ENCODE results near the gene DNAH11.

DNA sequence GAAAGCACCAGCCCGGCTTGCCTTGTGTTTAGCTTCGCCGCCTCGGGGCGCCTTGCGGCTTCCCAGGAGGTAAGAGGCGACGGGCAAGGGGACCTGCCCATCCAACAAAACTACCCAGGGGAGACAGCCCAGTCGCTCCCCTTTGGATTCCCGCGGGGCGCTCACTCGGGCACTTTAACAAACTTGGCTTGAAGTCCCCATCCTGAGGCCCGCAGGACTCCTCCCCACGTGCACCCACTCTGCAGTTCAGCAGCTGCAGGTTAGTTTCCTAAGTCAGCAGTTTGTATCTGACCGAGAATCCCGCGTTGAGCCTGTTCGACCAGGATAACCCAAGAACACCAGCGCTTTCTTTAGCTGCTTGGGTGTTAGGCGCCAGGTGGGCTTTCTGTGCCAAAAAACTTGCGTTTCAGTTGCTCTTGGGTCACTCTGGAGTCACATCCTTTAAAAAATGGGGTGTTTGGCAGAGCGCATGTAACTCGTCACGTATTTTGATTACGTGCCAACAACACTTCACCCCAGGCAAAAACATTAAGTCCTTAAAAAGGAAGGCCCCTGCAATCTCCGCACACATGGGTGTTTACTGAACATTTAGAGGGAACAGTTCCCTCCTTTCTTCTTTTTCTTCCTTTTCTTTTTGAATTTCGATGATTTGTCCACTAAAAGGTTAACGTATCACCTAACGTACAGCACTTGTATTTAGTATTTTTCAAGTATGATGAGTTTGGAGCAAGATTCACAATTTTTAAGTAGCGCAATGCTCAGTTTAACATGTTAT lies 876 bp downstream of the DNAH11 start:
- no peak for TF ChIP-seq EZH2 (IDR thresholded peaks at IDR 0.05; ENCODE audit: borderline replicate concordance, low read depth, low read length)
- TF ChIP-seq CBX3 (IDR thresholded peaks at IDR 0.05; ENCODE audit: borderline replicate concordance in 1 of 2, low read length in 2 of 2): no peak
- TF ChIP-seq, protein P1, sequence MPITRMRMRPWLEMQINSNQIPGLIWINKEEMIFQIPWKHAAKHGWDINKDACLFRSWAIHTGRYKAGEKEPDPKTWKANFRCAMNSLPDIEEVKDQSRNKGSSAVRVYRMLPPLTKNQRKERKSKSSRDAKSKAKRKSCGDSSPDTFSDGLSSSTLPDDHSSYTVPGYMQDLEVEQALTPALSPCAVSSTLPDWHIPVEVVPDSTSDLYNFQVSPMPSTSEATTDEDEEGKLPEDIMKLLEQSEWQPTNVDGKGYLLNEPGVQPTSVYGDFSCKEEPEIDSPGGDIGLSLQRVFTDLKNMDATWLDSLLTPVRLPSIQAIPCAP (CRISPR knock-in tag; IDR thresholded peaks at IDR 0.05; ENCODE audit: borderline replicate concordance): no peak
- TF ChIP-seq TAF1 (IDR thresholded peaks at IDR 0.05; ENCODE audit: control insufficient read depth, extremely low read depth, insufficient read depth, low read length, severe bottlenecking): no peak
- TF ChIP-seq, protein P2, sequence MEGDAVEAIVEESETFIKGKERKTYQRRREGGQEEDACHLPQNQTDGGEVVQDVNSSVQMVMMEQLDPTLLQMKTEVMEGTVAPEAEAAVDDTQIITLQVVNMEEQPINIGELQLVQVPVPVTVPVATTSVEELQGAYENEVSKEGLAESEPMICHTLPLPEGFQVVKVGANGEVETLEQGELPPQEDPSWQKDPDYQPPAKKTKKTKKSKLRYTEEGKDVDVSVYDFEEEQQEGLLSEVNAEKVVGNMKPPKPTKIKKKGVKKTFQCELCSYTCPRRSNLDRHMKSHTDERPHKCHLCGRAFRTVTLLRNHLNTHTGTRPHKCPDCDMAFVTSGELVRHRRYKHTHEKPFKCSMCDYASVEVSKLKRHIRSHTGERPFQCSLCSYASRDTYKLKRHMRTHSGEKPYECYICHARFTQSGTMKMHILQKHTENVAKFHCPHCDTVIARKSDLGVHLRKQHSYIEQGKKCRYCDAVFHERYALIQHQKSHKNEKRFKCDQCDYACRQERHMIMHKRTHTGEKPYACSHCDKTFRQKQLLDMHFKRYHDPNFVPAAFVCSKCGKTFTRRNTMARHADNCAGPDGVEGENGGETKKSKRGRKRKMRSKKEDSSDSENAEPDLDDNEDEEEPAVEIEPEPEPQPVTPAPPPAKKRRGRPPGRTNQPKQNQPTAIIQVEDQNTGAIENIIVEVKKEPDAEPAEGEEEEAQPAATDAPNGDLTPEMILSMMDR (IDR thresholded peaks at IDR 0.05 in 2 of 3, conservative IDR thresholded peaks at IDR 0.05 in 1 of 3; ENCODE audit: insufficient read depth in 2 of 3, low read depth in 1 of 3, low read length in 3 of 3): no peak
- TF ChIP-seq, protein P3, sequence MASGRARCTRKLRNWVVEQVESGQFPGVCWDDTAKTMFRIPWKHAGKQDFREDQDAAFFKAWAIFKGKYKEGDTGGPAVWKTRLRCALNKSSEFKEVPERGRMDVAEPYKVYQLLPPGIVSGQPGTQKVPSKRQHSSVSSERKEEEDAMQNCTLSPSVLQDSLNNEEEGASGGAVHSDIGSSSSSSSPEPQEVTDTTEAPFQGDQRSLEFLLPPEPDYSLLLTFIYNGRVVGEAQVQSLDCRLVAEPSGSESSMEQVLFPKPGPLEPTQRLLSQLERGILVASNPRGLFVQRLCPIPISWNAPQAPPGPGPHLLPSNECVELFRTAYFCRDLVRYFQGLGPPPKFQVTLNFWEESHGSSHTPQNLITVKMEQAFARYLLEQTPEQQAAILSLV (tag; IDR thresholded peaks at IDR 0.05): no peak
- TF ChIP-seq, protein P4, sequence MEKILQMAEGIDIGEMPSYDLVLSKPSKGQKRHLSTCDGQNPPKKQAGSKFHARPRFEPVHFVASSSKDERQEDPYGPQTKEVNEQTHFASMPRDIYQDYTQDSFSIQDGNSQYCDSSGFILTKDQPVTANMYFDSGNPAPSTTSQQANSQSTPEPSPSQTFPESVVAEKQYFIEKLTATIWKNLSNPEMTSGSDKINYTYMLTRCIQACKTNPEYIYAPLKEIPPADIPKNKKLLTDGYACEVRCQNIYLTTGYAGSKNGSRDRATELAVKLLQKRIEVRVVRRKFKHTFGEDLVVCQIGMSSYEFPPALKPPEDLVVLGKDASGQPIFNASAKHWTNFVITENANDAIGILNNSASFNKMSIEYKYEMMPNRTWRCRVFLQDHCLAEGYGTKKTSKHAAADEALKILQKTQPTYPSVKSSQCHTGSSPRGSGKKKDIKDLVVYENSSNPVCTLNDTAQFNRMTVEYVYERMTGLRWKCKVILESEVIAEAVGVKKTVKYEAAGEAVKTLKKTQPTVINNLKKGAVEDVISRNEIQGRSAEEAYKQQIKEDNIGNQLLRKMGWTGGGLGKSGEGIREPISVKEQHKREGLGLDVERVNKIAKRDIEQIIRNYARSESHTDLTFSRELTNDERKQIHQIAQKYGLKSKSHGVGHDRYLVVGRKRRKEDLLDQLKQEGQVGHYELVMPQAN (IDR thresholded peaks at IDR 0.05; ENCODE audit: borderline replicate concordance): no peak
- TF ChIP-seq FOXA3 (CRISPR knock-in tag; conservative IDR thresholded peaks at IDR 0.05 in 1 of 2, IDR thresholded peaks at IDR 0.05 in 1 of 2): no peak
- TF ChIP-seq KDM1A (IDR thresholded peaks at IDR 0.05): no peak
- TF ChIP-seq MYC (IDR thresholded peaks at IDR 0.05; ENCODE audit: low read depth, low read length): no peak
- TF ChIP-seq MYC (CRISPR knock-in tag; IDR thresholded peaks at IDR 0.05; ENCODE audit: borderline replicate concordance, low read depth): no peak
- TF ChIP-seq GATAD2B (IDR thresholded peaks at IDR 0.05; ENCODE audit: borderline replicate concordance): no peak
- no peak for TF ChIP-seq GTF2F1 (IDR thresholded peaks at IDR 0.05; ENCODE audit: low read depth, low read length)
- no peak for TF ChIP-seq ZNF384 (IDR thresholded peaks at IDR 0.05; ENCODE audit: low read depth, low read length)

All from K562 (cell line).